Psoas muscle (tissue), 8 donors: ENCODE data around the gene TMEM176A. TPM values are rescaled to one million over a fixed set of nuclear protein-coding genes. Genes with fewer than 3 reads are reported as not detected.

Experiments used
- ATAC-seq, 4 donors: fragments of 200-7000 bp; cut with Tn5 transposase; one replicate each; pipeline ENCODE4 v1.9.1; 2020; ENCODE audit warnings: moderate library complexity in 3 of 4, mild to moderate bottlenecking in 2 of 4
- DNase-seq, 2 donors: peaks; one replicate each; pipeline ENCODE4 v3.0.0-alpha.2; 2020
- H3K27ac ChIP-seq: fragments of 200-600 bp; one replicate; pipeline ENCODE4 v1.8.0; 2022
- H3K27me3 ChIP-seq, 3 donors: fragments of 200-600 bp in 1 of 3; one replicate each; pipeline versions ENCODE4 v1.6.1 to v1.8.0; 2013 to 2022; ENCODE audit warnings: low read length in 2 of 3, mild to moderate bottlenecking in 2 of 3, moderate library complexity in 1 of 3; ENCODE audit not compliant: insufficient read depth in 3 of 3
- H3K36me3 ChIP-seq, 2 donors: fragments of 200-600 bp in 1 of 2; one replicate each; pipeline versions ENCODE4 v1.6.1 to v1.8.0; 2013 to 2022; ENCODE audit warnings: low read depth in 1 of 2, mild to moderate bottlenecking in 1 of 2, moderate library complexity in 1 of 2; ENCODE audit not compliant: insufficient read depth in 1 of 2
- H3K4me1 ChIP-seq: fragments of 200-600 bp; one replicate; pipeline ENCODE4 v1.8.0; 2022
- H3K4me3 ChIP-seq: fragments of 200-600 bp; one replicate; pipeline ENCODE4 v1.8.0; 2022; ENCODE audit warnings: mild to moderate bottlenecking
- H3K9me3 ChIP-seq: fragments of 200-600 bp; one replicate; pipeline ENCODE4 v1.8.0; 2022
- CTCF ChIP-seq: fragments of 200-600 bp; IDR thresholded peaks from one replicate; pipeline ENCODE4 v1.8.0; 2022; ENCODE audit warnings: antibody characterized with exemption
- WGBS, 3 donors: extraction: QIAGEN DNeasy Blood & Tissue Kit; methylation state at CpG; one replicate each; pipeline versions ENCODE4 v1.1.6 to v1.1.7; 2013; 5-methylcytosine and 5-hydroxymethylcytosine counted together
- intact Hi-C, 2 donors: fragments of 100-400 bp; cut with DNase I; formaldehyde crosslinking; loops; one replicate each; pipeline versions ENCODE4 v1.11.0 to v1.14.2; 2022
- polyA plus RNA-seq, 3 donors: library from polyadenylated mRNA; stranded (reverse); fragments of 200-250 nt; gene quantifications; one replicate each; pipeline ENCODE4 v1.2.3, GENCODE V29; 2013
- total RNA-seq, 4 donors: library from RNA; stranded (reverse); fragmentation: NEBNext Ultra II Directional in 2 of 4; extraction: Animal tissue kit (Norgen Biotek cat#: 25700) in 2 of 4; gene quantifications; one replicate each; pipeline versions ENCODE4 v1.2.1 to v1.2.4, GENCODE V29; 2021 to 2023
- donor health status: healthy with polysubstance abuse.
- donor health status: DM: no; HTN: no; CAD: no; lungs with moderate emphysema.
- donor health status: Bipolar disorder and iron deficiency.
- donor health status: healthy.
- donor health status: DM: yes; HTN: yes; CAD: no.
- donor health status: DM: no; HTN: no; CAD: no.
- donor health status: DM: no; HTN: no; CAD: no.
- donor health status: DM: yes; HTN: yes; CAD: no.

TMEM176A gene
- total and polyA plus RNA-seq, 7 donors: 2.3 to 13.7 (median 3.2) TPM

DNA sequence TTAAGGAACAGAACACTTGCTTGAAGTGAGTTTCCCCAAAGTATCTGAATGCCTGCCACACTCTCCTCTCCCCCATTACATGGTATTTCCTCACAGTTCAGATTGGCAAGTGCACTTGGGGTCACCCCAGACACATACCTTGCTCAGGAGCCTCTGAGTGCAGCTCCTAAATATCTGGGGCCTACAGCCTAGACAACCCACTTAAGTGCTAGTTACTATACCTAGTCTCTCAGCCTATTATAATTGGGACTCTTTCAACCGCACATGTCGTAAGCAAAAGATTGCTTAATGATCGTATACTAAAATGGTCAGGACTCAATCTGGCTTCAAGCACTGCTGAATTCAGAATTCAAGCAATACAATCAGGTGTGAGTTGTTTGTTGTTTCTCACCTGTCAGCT is 20.3 kb upstream of the TMEM176A start:
- DNase-seq (no peak), ATAC-seq (no peak)
- Histone ChIP-seq H3K27ac (no peak overlapping the region), H3K4me1 (no peaks in the 10 kb centered on the region), H3K9me3 (no peaks in the 10 kb centered on the region), H3K4me3 (no peak overlapping the region), H3K36me3 (no peaks in the 10 kb centered on the region), H3K27me3 (peaks cover 0 to 4% (median 0%) of the 10 kb centered on the region in 3 donors)
- TF ChIP-seq CTCF: no peak
- intact Hi-C loops: loop anchor here in 1 of 2 donors (10.0 kb wide), 1 partner anchor 205 kb away; no protein-coding TSS in a partner anchor
- WGBS, 3 donors: 56 to 72% (median 59%) methylated on average over 3 of the region's 3 CpGs

GRCh38 chr7:150781103-150781502 is 19.5 kb upstream of the TMEM176A start:
- H3K27me3 ChIP-seq: peaks cover 0 to 4% (median 0%) of the 10 kb centered on the region in 3 donors
- DNase-seq (no peak), ATAC-seq (no peak)
- no peak for TF ChIP-seq CTCF
- H3K4me3 ChIP-seq: no peak overlapping the region
- no peak overlapping the region for H3K27ac ChIP-seq
- H3K9me3 ChIP-seq: no peaks in the 10 kb centered on the region
- no peaks in the 10 kb centered on the region for H3K4me1 ChIP-seq
- no peaks in the 10 kb centered on the region for H3K36me3 ChIP-seq
- intact Hi-C loops: loop anchor here in 1 of 2 donors (10.0 kb wide), 1 partner anchor 204 kb away; no protein-coding TSS in a partner anchor
- WGBS, 3 donors: 27 to 48% (median 30%) methylated on average over 3 of the region's 3 CpGs

- no peak for TF ChIP-seq CTCF
- H3K27me3 ChIP-seq: peaks cover 0 to 4% (median 0%) of the 10 kb centered on the region in 3 donors
- H3K27ac ChIP-seq: no peak overlapping the region
- no peaks in the 10 kb centered on the region for H3K36me3 ChIP-seq
- no peaks in the 10 kb centered on the region for H3K4me1 ChIP-seq
- WGBS, 3 donors: 95 to 98% (median 95%) methylated on average over 2 of the region's 2 CpGs
- no peaks in the 10 kb centered on the region for H3K9me3 ChIP-seq
- intact Hi-C loops: loop anchor here in 1 of 2 donors (10.0 kb wide), 1 partner anchor 203 kb away; no protein-coding TSS in a partner anchor
- no peak for DNase-seq
- ATAC-seq: no peak
- H3K4me3 ChIP-seq: no peak overlapping the region
Measured at GRCh38 chr7:150781961-150782360, 18.6 kb upstream of the TMEM176A start.

DNA sequence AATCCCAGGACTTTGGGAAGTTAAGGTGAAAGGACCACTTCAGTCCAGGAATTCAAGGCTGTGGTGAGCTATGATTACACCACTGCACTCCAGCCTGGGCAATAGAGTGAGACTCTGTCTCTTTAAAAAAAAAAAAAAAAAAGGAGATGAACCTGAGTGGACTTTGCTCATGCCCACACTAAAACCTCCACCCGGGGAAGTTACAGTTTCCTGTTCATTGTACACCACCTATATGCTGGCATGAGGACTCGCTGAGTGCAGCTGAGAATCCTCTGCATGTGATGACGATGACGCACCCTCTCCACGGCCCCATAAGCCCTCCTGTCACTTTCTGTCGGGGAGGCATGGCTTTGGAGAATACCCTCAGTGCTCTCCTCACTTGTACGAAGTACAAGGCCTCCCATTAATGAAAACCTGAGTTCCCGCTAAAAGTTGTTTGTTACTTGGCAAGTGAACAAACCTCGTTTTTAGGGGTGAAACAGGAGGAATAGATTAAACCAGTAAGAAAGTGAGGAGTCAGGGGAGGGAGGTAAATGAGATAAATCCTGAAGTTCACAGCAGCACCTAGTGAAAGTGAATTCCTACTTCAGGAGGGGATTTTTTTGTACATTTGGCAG is 16.3 kb upstream of the TMEM176A start:
- peaks cover 0 to 4% (median 3%) of the 10 kb centered on the region in 3 donors for H3K27me3 ChIP-seq
- WGBS, 3 donors: 61 to 71% (median 63%) methylated on average over 9 of the region's 9 CpGs
- H3K4me3 ChIP-seq: no peak overlapping the region
- no peaks in the 10 kb centered on the region for H3K4me1 ChIP-seq
- no peaks in the 10 kb centered on the region for H3K36me3 ChIP-seq
- no peak overlapping the region for H3K27ac ChIP-seq
- ATAC-seq (no peak), DNase-seq (no peak)
- H3K9me3 ChIP-seq: no peaks in the 10 kb centered on the region
- TF ChIP-seq CTCF: no peak
- intact Hi-C loops: loop anchor here in 1 of 2 donors (10.0 kb wide), 1 partner anchor 201 kb away; no protein-coding TSS in a partner anchor
